HepG2 (cell line): Measurements from ENCODE around the gene TRAPPC12. TPM values are rescaled to one million over a fixed set of nuclear protein-coding genes. Genes with fewer than 3 reads are reported as not detected.

ENCODE experiments used
- FOXC1 ChIP-seq: sonication (generic); formaldehyde crosslinking; IDR thresholded peaks from 2 replicates; pipeline ENCODE4 v1.8.0; 2022; ENCODE audit warnings: mild to moderate bottlenecking, missing genetic modification reagents, borderline replicate concordance
- GLI4 ChIP-seq: sonication (generic); formaldehyde crosslinking; IDR thresholded peaks from 2 replicates; pipeline ENCODE4 v1.5.1; 2020; ENCODE audit warnings: missing genetic modification reagents, mild to moderate bottlenecking, moderate library complexity, borderline replicate concordance
- HOXA5 ChIP-seq: sonication (generic); formaldehyde crosslinking; IDR thresholded peaks from 2 replicates; pipeline ENCODE4 v1.4.0; 2020; ENCODE audit warnings: missing genetic modification reagents
- JUNB ChIP-seq: sonication (generic); formaldehyde crosslinking; IDR thresholded peaks from 2 replicates; pipeline ENCODE4 v1.8.0; 2022; ENCODE audit warnings: missing genetic modification reagents, mild to moderate bottlenecking, borderline replicate concordance
- MYPOP ChIP-seq: sonication (generic); formaldehyde crosslinking; IDR thresholded peaks from 2 replicates; pipeline ENCODE4 v1.8.1; 2023; ENCODE audit warnings: mild to moderate bottlenecking, moderate library complexity, missing genetic modification reagents
- PATZ1 ChIP-seq: sonication (generic); formaldehyde crosslinking; IDR thresholded peaks from 2 replicates; pipeline ENCODE4 v1.4.0; 2020; ENCODE audit warnings: missing genetic modification reagents
- PBX3 ChIP-seq: sonication (generic); formaldehyde crosslinking; IDR thresholded peaks from 2 replicates; pipeline ENCODE4 v1.8.1; 2023; ENCODE audit warnings: missing genetic modification reagents, inconsistent platforms, borderline replicate concordance
- PRDM10 ChIP-seq: sonication (generic); formaldehyde crosslinking; IDR thresholded peaks from 2 replicates; pipeline ENCODE4 v1.4.0; 2020; ENCODE audit warnings: low read depth, missing genetic modification reagents
- THAP11 ChIP-seq: IDR thresholded peaks from 2 replicates; pipeline ENCODE4 v1.6.1; 2016; ENCODE audit warnings: missing biosample characterization, missing genetic modification reagents
- YEATS4 ChIP-seq: sonication (generic); formaldehyde crosslinking; IDR thresholded peaks from 2 replicates; pipeline ENCODE4 v1.4.0; 2020; ENCODE audit warnings: missing genetic modification reagents, borderline replicate concordance
- ZBTB49 ChIP-seq: sonication (generic); formaldehyde crosslinking; IDR thresholded peaks from 2 replicates; pipeline ENCODE4 v1.4.0; 2020; ENCODE audit warnings: missing genetic modification reagents, borderline replicate concordance
- ZNF512B ChIP-seq: sonication (generic); formaldehyde crosslinking; IDR thresholded peaks from 2 replicates; pipeline ENCODE4 v1.5.1; 2020; ENCODE audit warnings: missing genetic modification reagents, mild to moderate bottlenecking, borderline replicate concordance
- ZSCAN12 ChIP-seq: sonication (generic); formaldehyde crosslinking; IDR thresholded peaks from 2 replicates; pipeline ENCODE4 v1.9.0; 2021; ENCODE audit warnings: mild to moderate bottlenecking, missing genetic modification reagents
- polyA plus RNA-seq, 8 experiments: library from polyadenylated mRNA; depleted of rRNA in 3 of 8; stranded (reverse) in 7 of 8; unstranded in 1 of 8; fragments of >200 nt; fragmentation: Illumina TruSeq in 4 of 8; extraction: Trizol in 4 of 8; gene quantifications; 2 replicates each; pipeline versions ENCODE4 v1.2.1 to v1.2.3, GENCODE V29; 2011 to 2016; ENCODE audit warnings: low read depth in 4 of 8, missing spikeins in 1 of 8, mixed read lengths in 1 of 8; ENCODE audit not compliant: insufficient read depth in 1 of 8
- total RNA-seq, 5 experiments: library from RNA; depleted of rRNA; stranded (reverse); fragments of >200 nt; fragmentation: Illumina TruSeq; extraction: Trizol; gene quantifications; 2 replicates each; pipeline ENCODE4 v1.2.3, GENCODE V29; 2016; ENCODE audit warnings: low read depth in 1 of 5

TRAPPC12 gene
- total and polyA plus RNA-seq, 2 of the 13 experiments (the other 11 are each of a cell fraction or from before 2014, with no cell fraction given): 46.4 to 97.7 TPM

- TF ChIP-seq PRDM10 (CRISPR knock-in tag): no peak
- TF ChIP-seq ZNF512B (CRISPR knock-in tag): no peak; the same call in 1 of the 2 replicates
- TF ChIP-seq FOXC1: no peak
- TF ChIP-seq YEATS4: peak; percentile 63; the same call in 1 of the 2 replicates
- peak; percentile 81; the same call in 1 of the 2 replicates for TF ChIP-seq MYPOP (CRISPR knock-in tag)
- peak; percentile 62 for TF ChIP-seq PATZ1 (CRISPR knock-in tag)
- TF ChIP-seq ZBTB49 (CRISPR knock-in tag): peak; percentile 17; the same call in 1 of the 2 replicates
- TF ChIP-seq HOXA5 (CRISPR knock-in tag): peak; percentile 50; the same call in 1 of the 2 replicates
- TF ChIP-seq JUNB (CRISPR knock-in tag): peak; percentile 90
- no peak for TF ChIP-seq GLI4 (CRISPR knock-in tag)
- peak; percentile 71; the same call in 1 of the 2 replicates for TF ChIP-seq THAP11 (CRISPR knock-in tag)
- no peak for TF ChIP-seq ZSCAN12 (CRISPR knock-in tag)
- no peak for TF ChIP-seq PBX3 (CRISPR knock-in tag)
Observed at GRCh38 chr2:3465844-3466481, 86.5 kb downstream of the TRAPPC12 start (continued).
